Central memory CD8-positive, alpha-beta T cell (primary cell): ENCODE measurements around the gene NNT.
"Not testable (repeated sequence)": the region's sequence is repeated elsewhere in the genome, so short reads cannot be mapped to it uniquely, and the experiment has no call there.

Experiments used
- ATAC-seq: fragments of 150-1000 bp; cut with Tn5 transposase; replicated peaks from 2 replicates; pipeline ENCODE4 v1.10.0; 2022; ENCODE audit warnings: mild to moderate bottlenecking, moderate FRiP score, moderate number of reproducible peaks; ENCODE audit not compliant: poor library complexity, severe bottlenecking; ENCODE audit errors: extremely low read depth
- DNase-seq, 2 donors: peaks; one replicate each; pipeline ENCODE4 v3.0.0; 2021; ENCODE audit warnings: low spot score in 2 of 2
- H3K27ac Mint-ChIP-seq: one replicate; pipeline ENCODE4 v1.8.0; 2022; ENCODE audit warnings: low read depth, mild to moderate bottlenecking, moderate library complexity, mixed read lengths
- H3K27me3 Mint-ChIP-seq: one replicate; pipeline ENCODE4 v1.8.0; 2022; ENCODE audit warnings: mixed read lengths
- H3K36me3 Mint-ChIP-seq: one replicate; pipeline ENCODE4 v1.8.0; 2022; ENCODE audit warnings: mild to moderate bottlenecking, moderate library complexity, mixed read lengths; ENCODE audit not compliant: insufficient read depth
- H3K4me1 Mint-ChIP-seq: one replicate; pipeline ENCODE4 v1.8.0; 2022; ENCODE audit warnings: mixed read lengths
- H3K4me3 Mint-ChIP-seq: one replicate; pipeline ENCODE4 v1.8.0; 2022; ENCODE audit warnings: mild to moderate bottlenecking, moderate library complexity, mixed read lengths
- H3K9me3 Mint-ChIP-seq: one replicate; pipeline ENCODE4 v1.8.0; 2022; ENCODE audit warnings: mixed read lengths

The NNT gene

DNA sequence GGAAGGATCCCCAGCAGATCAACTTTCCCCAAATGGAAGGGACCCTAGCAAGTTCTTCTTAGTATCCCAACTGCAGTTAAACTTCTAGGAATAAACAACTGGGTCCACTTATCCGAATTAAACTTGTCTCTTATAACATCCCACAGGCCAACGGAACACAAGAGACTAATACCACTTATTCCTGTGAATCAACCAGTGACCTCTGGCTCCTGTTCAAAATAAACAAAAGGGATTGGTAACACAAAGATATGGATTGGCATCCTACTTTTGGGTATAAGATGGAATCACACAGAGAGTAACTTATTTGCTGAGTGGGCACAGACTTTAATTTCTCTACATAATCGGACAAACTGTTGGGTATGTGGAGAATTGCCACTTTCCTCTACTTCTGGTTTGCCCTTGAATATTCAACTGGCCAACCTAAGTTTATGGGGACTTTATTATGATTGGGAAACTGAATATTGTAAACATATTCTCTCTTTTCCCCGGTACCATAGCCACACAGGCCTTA is 33.7 kb upstream of the NNT start:
- Mint-ChIP-seq H3K4me1 (no peaks in the 10 kb centered on the region), H3K36me3 (no peaks in the 10 kb centered on the region), H3K4me3 (no peak overlapping the region), H3K9me3 (no peaks in the 10 kb centered on the region), H3K27ac (no peak overlapping the region), H3K27me3 (peaks cover 8% of the 10 kb centered on the region)
- DNase-seq (no peak), ATAC-seq (no peak)

DNA sequence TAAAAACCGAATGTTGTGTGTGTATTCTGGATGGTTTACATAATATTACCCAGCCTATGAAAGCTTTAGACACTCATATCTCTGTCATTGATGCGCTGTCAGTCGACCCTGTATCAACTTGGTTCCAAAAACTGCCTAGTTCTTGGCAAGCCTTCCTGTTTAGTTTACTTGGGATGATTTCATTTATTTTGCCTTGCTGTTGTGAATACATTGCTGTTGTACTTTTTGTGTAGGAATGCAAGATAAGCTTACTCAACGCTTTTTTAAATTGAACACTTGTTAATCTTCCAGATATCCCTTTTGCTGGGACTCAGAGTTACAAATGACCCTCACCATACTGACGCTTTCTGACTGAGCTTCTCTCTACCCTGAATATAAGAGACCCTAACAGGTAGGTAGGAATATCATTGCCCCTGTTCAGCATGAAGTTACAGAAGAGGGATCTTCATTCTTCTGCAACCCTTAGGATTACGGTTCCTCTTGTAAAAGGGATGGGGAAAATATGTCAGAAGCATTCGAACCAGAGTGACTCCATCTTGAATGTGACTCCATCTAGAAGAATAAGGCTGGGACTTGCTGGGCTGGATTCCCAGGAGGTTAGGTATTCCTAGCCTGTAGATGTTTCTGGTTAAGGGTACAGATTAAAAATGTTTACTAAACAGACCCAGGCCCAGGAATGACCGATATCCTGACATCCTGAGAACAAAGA is 32.4 kb upstream of the NNT start:
- no peak overlapping the region for H3K27ac Mint-ChIP-seq

DNA sequence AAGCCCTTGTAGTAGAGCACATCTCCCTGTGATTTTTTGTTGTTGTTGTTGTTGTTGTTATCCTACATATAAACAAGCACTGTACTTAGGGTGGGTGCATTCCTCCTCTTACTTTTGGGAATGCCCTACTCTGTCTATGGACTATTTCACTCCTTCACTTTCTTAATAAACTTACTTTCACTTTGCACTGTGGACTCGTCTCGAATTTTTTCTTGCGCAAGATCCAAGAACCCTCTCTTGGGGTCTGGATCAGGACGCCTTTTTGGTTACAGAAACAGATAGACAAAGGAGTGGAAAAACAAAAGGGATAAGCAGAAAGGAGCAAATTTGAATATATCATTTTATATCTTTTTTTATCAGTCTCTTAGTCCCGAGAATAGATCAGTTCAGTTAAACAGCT is 31.7 kb upstream of the NNT start:
- Mint-ChIP-seq H3K27ac (no peak overlapping the region), H3K9me3 (no peaks in the 10 kb centered on the region), H3K27me3 (peaks cover 7% of the 10 kb centered on the region), H3K4me3 (no peak overlapping the region), H3K36me3 (peaks cover 4% of the 10 kb centered on the region), H3K4me1 (no peaks in the 10 kb centered on the region)
- DNase-seq (no peak), ATAC-seq (no peak)

More for the DNA sequence above, 32.4 kb upstream of the NNT start:
- Mint-ChIP-seq H3K36me3 (peaks cover 2% of the 10 kb centered on the region), H3K9me3 (no peaks in the 10 kb centered on the region), H3K4me1 (no peaks in the 10 kb centered on the region), H3K4me3 (no peak overlapping the region), H3K27me3 (peaks cover 8% of the 10 kb centered on the region)
- DNase-seq (no peak), ATAC-seq (no peak)

DNA sequence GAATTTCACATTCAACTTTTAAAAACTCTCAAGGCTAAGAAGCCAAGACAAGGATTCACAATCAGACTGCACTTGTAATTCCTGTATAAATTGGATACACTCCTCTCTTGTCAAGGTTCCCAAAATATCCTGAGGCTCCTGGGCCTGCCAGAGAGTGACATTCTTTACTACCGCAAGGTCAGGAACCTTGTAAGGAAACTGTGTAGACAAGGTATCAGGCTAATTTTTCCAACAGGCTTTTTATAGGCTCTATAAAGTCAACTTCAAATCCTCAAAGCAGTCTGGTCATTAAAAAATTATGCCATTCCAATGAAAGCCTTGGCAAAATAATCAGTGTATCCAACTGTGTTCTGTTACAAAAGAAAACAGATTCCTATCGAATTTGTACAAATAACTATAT is 30.6 kb upstream of the NNT start:
- Mint-ChIP-seq H3K27ac (no peak overlapping the region), H3K4me1 (no peaks in the 10 kb centered on the region)

DNA sequence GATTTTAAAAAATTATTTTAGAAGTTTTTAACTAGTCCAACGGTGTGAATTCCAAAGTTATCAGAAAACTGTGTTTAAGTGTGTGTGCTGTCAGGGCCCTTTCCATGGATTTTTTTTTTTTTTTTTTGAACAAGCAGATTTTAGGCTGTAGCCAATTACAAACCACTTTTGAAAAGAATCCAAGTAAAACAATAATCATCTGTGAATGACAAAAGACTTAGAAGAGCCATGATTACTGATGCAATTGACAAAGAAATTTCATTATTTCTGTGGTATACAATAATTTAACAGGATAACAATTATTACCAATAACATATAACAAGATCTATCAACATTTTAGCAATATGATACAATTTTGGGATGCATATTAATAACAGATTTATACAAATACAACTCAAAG is 29.9 kb upstream of the NNT start:
- no peaks in the 10 kb centered on the region for H3K4me1 Mint-ChIP-seq
- no peak overlapping the region for H3K27ac Mint-ChIP-seq
- no peaks in the 10 kb centered on the region for H3K9me3 Mint-ChIP-seq
- H3K36me3 Mint-ChIP-seq = peaks cover 4% of the 10 kb centered on the region
- DNase-seq (no peak), ATAC-seq (no peak)
- no peaks in the 10 kb centered on the region for H3K27me3 Mint-ChIP-seq
- no peak overlapping the region for H3K4me3 Mint-ChIP-seq

More for the DNA sequence above, 30.6 kb upstream of the NNT start:
- Mint-ChIP-seq H3K27me3 (no peaks in the 10 kb centered on the region), H3K36me3 (peaks cover 4% of the 10 kb centered on the region), H3K9me3 (no peaks in the 10 kb centered on the region), H3K4me3 (no peak overlapping the region)
- DNase-seq (no peak), ATAC-seq (no peak)

DNA sequence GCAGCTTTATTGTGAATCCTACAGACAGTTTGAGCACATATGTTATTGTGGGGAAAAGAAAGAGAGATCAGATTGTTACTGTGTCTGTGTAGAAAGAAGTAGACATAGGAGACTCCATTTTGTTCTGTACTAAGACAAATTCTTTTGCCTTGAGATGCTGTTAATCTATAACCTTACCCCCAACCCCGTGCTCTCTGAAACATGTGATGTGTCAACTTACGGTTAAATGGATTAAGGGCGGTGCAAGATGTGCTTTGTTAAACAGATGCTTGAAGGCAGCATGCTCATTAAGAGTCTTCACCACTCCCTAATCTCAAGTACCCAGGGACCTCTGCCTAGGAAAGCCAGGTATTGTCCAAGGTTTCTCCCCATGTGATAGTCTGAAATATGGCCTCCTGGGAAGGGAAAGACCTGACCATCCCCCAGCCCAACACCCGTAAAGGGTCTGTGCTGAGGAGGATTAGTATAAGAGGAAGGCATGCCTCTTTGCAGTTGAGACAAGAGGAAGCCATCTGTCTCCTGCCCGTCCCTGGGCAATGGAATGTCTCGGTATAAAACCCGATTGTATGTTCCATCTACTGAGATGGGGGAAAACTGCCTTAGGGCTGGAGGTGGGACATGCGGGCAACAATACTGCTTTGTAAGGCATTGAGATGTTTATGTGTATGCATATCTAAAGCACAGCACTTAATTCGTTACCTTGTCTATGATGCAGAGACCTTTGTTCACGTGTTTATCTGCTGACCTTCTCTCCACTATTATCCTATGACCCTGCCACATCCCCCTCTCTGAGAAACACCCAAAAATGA is 22.4 kb upstream of the NNT start:
- H3K9me3 Mint-ChIP-seq = not testable (repeated sequence)

DNA sequence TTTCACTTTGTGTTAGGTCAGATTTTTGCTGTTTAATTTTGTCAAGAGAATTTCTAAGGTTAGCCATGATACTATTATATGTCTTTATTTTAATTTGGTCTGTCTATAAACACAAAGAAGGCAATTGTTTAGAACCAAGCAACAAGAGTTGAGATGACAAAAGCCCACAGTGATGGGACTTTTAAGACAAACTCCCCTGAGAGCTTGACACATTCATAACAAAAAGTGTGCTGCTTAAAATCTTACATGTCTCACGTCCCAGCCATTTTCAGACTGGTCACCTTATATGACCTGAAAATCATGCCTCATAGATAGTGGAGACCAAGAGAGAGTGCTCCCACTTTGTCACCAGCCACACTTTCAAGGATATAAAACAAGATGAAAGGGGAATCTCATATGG is 21.6 kb upstream of the NNT start:
- Mint-ChIP-seq H3K27ac (no peak overlapping the region), H3K36me3 (peaks cover 2% of the 10 kb centered on the region), H3K9me3 (no peaks in the 10 kb centered on the region), H3K27me3 (no peaks in the 10 kb centered on the region), H3K4me3 (no peak overlapping the region), H3K4me1 (no peaks in the 10 kb centered on the region)
- no peak for DNase-seq
- ATAC-seq = no peak

More for the DNA sequence above, 22.4 kb upstream of the NNT start:
- not testable (repeated sequence) for H3K27ac Mint-ChIP-seq, H3K27me3 Mint-ChIP-seq, ATAC-seq, DNase-seq, H3K4me3 Mint-ChIP-seq, H3K4me1 Mint-ChIP-seq, H3K36me3 Mint-ChIP-seq

DNA sequence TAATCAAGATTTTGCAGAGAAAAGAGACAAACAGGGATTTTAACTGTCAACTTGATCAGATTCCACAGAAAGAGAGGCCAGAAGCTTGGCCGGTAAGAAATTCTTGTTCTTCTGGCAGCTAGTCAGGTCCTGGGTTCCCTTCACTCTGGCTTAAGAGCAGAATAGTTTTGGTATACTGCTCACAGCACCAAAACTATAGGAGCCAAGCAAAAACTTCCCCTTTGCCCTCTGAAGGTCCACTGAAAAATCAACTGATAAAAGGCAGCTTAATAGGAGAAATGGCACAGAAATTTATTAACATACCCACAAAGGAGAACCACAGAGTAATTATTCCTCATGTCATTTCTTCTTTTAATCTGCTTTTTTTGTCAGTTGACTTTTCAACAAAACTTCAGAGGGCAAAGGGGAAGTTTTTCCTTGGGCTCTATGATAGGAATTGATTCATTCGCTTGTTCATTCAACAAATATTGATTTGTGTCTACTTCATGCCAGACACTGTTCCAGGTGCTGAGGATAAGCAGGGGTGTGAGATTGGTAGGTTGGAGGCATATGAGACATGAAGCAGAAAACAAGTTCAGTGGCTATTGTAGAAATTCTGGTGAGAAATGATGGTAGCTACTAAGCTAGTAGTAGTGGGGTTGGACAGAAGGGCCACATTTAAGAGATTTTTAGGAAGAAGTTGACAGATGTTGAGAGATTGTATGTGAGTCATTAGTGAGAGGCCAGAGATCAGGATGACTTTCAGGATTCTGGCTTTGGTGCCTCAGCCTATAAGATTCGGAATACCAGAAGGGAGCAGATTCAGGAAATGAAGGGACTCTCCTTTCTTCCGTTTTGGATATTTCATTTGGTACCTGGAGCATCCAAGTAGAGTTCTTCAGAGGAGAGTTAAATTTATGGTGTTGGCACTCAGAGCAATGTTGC is 20.6 kb upstream of the NNT start:
- H3K27ac Mint-ChIP-seq = peak overlapping the region; percentile 1
- ATAC-seq = no peak
- H3K36me3 Mint-ChIP-seq = peaks cover 2% of the 10 kb centered on the region
- no peak overlapping the region for H3K4me3 Mint-ChIP-seq
- H3K27me3 Mint-ChIP-seq = no peaks in the 10 kb centered on the region
- no peak for DNase-seq
- H3K4me1 Mint-ChIP-seq = no peaks in the 10 kb centered on the region
- H3K9me3 Mint-ChIP-seq = no peaks in the 10 kb centered on the region

DNA sequence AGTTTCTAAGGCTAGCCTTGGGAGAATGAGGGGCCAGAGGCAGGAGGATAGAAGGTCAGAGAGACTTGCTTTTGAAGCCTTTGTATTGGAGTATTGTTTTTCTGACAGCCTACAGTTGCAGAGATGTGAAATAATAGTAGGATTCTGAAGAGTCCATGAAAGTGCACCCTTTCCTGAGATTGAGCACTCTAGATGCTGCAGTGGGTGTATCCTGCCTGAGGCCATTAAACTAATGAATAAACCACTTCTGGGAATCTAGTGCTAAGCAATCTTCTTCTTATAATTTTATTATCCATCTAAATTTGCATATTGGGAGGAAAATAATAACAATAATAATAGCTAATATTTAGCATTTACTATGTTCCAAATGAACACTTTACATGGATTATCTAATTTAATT is 19.3 kb upstream of the NNT start:
- no peaks in the 10 kb centered on the region for H3K9me3 Mint-ChIP-seq

DNA sequence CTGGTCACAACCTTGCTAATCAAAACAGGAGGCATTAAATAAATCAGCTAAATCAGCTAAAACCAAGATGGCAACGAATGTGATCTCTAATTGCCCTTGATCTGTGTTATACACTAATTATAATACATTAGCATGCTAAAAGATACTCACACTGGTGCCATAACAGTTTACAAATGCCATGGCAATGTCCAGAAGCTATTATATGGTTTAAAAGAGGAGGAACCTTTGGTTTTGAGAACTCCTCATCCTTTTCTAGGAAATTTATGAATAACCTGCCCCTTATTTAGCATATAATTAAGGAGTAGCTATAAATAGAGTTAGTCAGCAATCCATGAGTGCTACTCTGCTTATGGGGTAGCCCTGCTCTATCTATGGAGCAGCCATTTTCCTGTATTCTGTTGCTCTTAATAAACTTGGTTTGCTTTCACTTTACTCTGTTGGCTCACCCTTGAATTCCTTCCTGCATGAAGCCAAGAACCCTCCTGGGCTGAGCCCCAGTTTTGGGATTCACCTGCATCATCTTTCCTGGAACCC is 18.7 kb upstream of the NNT start:
- Mint-ChIP-seq H3K36me3 (peaks cover 2% of the 10 kb centered on the region), H3K4me3 (no peak overlapping the region), H3K4me1 (no peaks in the 10 kb centered on the region), H3K9me3 (no peaks in the 10 kb centered on the region), H3K27me3 (no peaks in the 10 kb centered on the region), H3K27ac (no peak overlapping the region)
- ATAC-seq (no peak), DNase-seq (no peak)

More for the DNA sequence above, 19.3 kb upstream of the NNT start:
- H3K27ac Mint-ChIP-seq = no peak overlapping the region
- no peaks in the 10 kb centered on the region for H3K4me1 Mint-ChIP-seq
- peaks cover 2% of the 10 kb centered on the region for H3K36me3 Mint-ChIP-seq
- ATAC-seq = no peak
- H3K27me3 Mint-ChIP-seq = no peaks in the 10 kb centered on the region
- no peak for DNase-seq
- no peak overlapping the region for H3K4me3 Mint-ChIP-seq

DNA sequence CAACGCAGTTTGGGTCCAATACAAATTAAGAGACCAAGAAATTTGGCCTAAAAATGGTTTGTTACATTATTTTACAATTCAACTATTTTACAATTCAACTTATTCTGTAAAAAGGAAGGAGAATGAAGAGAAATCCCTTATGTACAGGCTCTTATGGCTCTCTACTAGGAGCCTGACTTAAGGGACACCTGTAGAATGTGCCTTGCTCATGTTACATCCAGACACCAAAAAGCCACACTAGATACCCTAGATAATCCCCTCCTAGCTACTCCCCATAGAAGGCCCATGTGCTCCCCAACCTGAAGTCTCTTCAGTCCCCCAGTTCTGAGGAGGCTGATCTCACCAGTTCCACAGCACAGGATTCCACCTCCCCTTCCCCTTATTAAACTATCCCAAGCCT is 14.1 kb upstream of the NNT start:
- no peak for DNase-seq
- H3K27me3 Mint-ChIP-seq = no peaks in the 10 kb centered on the region
- no peak for ATAC-seq
- H3K4me3 Mint-ChIP-seq = no peak overlapping the region
- no peak overlapping the region for H3K27ac Mint-ChIP-seq
- no peaks in the 10 kb centered on the region for H3K9me3 Mint-ChIP-seq
- no peaks in the 10 kb centered on the region for H3K36me3 Mint-ChIP-seq
- H3K4me1 Mint-ChIP-seq = no peaks in the 10 kb centered on the region

DNA sequence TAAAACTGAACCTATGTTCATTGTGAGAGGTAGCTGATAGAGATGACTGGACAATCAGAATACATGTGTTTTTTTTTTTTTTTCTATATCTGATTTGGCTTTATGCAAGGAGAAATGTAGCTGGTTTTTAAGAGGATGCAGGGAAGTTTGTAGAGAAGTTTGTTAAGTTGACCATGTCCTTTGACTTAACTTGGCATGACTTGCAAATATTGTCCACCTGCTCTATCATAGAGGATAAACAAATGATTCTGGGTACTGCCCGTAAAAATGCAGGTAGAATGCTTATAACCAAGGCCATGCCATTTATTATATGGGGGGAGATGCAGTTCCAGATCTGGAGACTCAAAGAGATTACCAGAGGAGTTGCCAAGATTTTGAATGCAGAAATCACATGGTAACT is 13.7 kb upstream of the NNT start:
- Mint-ChIP-seq H3K9me3 (no peaks in the 10 kb centered on the region), H3K4me3 (no peak overlapping the region), H3K27me3 (no peaks in the 10 kb centered on the region), H3K36me3 (no peaks in the 10 kb centered on the region), H3K4me1 (no peaks in the 10 kb centered on the region), H3K27ac (no peak overlapping the region)
- no peak for ATAC-seq
- DNase-seq = no peak
